Smooth muscle cell of the brain vasculature (primary cell): ENCODE data around the gene ARL4C.

ENCODE experiments used
- DNase-seq: peaks from one replicate; pipeline ENCODE4 v3.0.0-alpha.2; 2012; ENCODE audit warnings: low read depth, low spot score

Gene ARL4C

GRCh38 chr2:234500394-234501006 is 3.6 kb upstream of the ARL4C start:
- DNase-seq = no peak

GRCh38 chr2:234497594-234498235 is 834 bp upstream of the ARL4C start:
- DNase-seq = no peak

- no peak for DNase-seq
Observed at GRCh38 chr2:234496055-234496834, 636 bp downstream of the ARL4C start.

- DNase-seq = no peak
Observed at GRCh38 chr2:234495251-234496054, 1.4 kb downstream of the ARL4C start.

- DNase-seq = no peak
Observed at GRCh38 chr2:234494361-234495250, 2.3 kb downstream of the ARL4C start.

- DNase-seq = no peak
Observed at GRCh38 chr2:234493796-234494195, 3.1 kb downstream of the ARL4C start.

GRCh38 chr2:234492717-234493485 is 4.0 kb downstream of the ARL4C start:
- DNase-seq = no peak

GRCh38 chr2:234491897-234492296 is 5.0 kb downstream of the ARL4C start:
- no peak for DNase-seq

GRCh38 chr2:234491281-234491680 is 5.6 kb downstream of the ARL4C start:
- DNase-seq = no peak

- DNase-seq = no peak
Observed at GRCh38 chr2:234490271-234491091, 6.4 kb downstream of the ARL4C start.

GRCh38 chr2:234488913-234489451 is 7.9 kb downstream of the ARL4C start:
- no peak for DNase-seq

GRCh38 chr2:234488486-234488885 is 8.4 kb downstream of the ARL4C start:
- no peak for DNase-seq

GRCh38 chr2:234487356-234487755 is 9.5 kb downstream of the ARL4C start:
- DNase-seq = no peak

GRCh38 chr2:234483568-234484251 is 13.2 kb downstream of the ARL4C start:
- DNase-seq = no peak

- no peak for DNase-seq
Observed at GRCh38 chr2:234481301-234481700, 15.6 kb downstream of the ARL4C start.

GRCh38 chr2:234480337-234480736 is 16.5 kb downstream of the ARL4C start:
- no peak for DNase-seq

GRCh38 chr2:234479465-234479864 is 17.4 kb downstream of the ARL4C start:
- no peak for DNase-seq

- no peak for DNase-seq
Observed at GRCh38 chr2:234478121-234478858, 18.6 kb downstream of the ARL4C start.
